A673 (cell line): ENCODE data around the gene SHANK3.

Experiments
- CTCF ChIP-seq: fragments of 300-800, 200-600 bp; sonication (generic); conservative IDR thresholded peaks from 2 replicates; pipeline ENCODE4 v1.5.1; 2017; ENCODE audit warnings: low read depth, mild to moderate bottlenecking, antibody characterized with exemption, low read length, moderate library complexity, mixed read lengths
- EZH2 ChIP-seq: fragments of 200-600 bp; sonication (generic); IDR thresholded peaks from 2 replicates; pipeline ENCODE4 v1.6.1; 2017; ENCODE audit warnings: borderline replicate concordance, low read depth, mild to moderate bottlenecking, mixed read lengths, antibody characterized with exemption, low read length; ENCODE audit not compliant: poor library complexity, severe bottlenecking

- TF ChIP-seq CTCF, result no peak
- TF ChIP-seq EZH2, result no peak
These were observed 3.0 kb downstream of the SHANK3 start for GRCh38 chr22:50675553-50676179.
